H1 (cell line): ENCODE data around the gene PCNX4. TPM values are rescaled to one million over a fixed set of nuclear protein-coding genes. Genes with fewer than 3 reads are reported as not detected.

Experiments
- CHD7 ChIP-seq: fragments of 300-600 bp; sonication (generic); IDR thresholded peaks from 2 replicates; pipeline ENCODE4 v1.7.1; 2012; ENCODE audit warnings: low read length, moderate library complexity, mild to moderate bottlenecking, inconsistent platforms; ENCODE audit not compliant: insufficient replicate concordance
- polyA plus RNA-seq, 7 experiments: library from polyadenylated mRNA; depleted of rRNA in 3 of 7; stranded (reverse) in 5 of 7; unstranded in 2 of 7; fragments of >200 nt in 5 of 7; fragments of 200-250 nt in 2 of 7; gene quantifications; 1 replicate in 5 of 7; 2 replicates in 1 of 7; 4 replicates in 1 of 7; pipeline versions ENCODE4 v1.2.1 to v1.2.3, GENCODE V29; 2011 to 2013; ENCODE audit warnings: missing spikeins in 2 of 7, mixed read lengths in 2 of 7
- total RNA-seq: library from RNA; stranded (reverse); fragmentation: NEBNext Ultra II Directional; extraction: Animal tissue kit (Norgen Biotek cat#: 25700); gene quantifications from 2 replicates; pipeline ENCODE4 v1.2.1, GENCODE V29; 2021

PCNX4 gene
- total and polyA plus RNA-seq, 2 of the 8 experiments (the other 6 are each of a cell fraction or from before 2014, with no cell fraction given): 28.4 to 35.5 TPM

- no peak for TF ChIP-seq CHD7
These were observed 86.4 kb downstream of the PCNX4 start (continued) for GRCh38 chr14:60178164-60178563.
